K562 (cell line): ENCODE results near the gene ZC3H10. TPM values are rescaled to one million over a fixed set of nuclear protein-coding genes. Genes with fewer than 3 reads are reported as not detected.
A peak's percentile ranks its signal among the peaks of the same experiment; 100 is the strongest.

Experiments
- BHLHE40 ChIP-seq: IDR thresholded peaks from 2 replicates; pipeline ENCODE4 v1.6.1; 2011; ENCODE audit warnings: low read length, improper control_type of control experiment
- CC2D1A ChIP-seq: fragments of 450-650 bp; IDR thresholded peaks from 2 replicates; pipeline ENCODE4 v1.6.1; 2017; ENCODE audit warnings: mild to moderate bottlenecking
- CCNT2 ChIP-seq: IDR thresholded peaks from 2 replicates; pipeline ENCODE4 v1.6.1; 2011; ENCODE audit warnings: borderline replicate concordance, low read depth, mild to moderate bottlenecking, moderate library complexity, mixed read lengths, low read length; ENCODE audit not compliant: insufficient read length; ENCODE audit errors: extremely low read depth
- ELF4 ChIP-seq: fragments of 450-650 bp; formaldehyde crosslinking; IDR thresholded peaks from 2 replicates; pipeline ENCODE4 v1.4.0; 2022; ENCODE audit warnings: missing genetic modification characterization
- ETV6 ChIP-seq, 3 experiments: fragments of 150-350 bp in 1 of 3; sonication (generic) in 1 of 3; formaldehyde crosslinking in 1 of 3; IDR thresholded peaks; 2 replicates each; pipeline versions ENCODE4 v1.6.1 to v1.8.0; 2014 to 2022; ENCODE audit warnings: borderline replicate concordance in 2 of 3, low read depth in 2 of 3, antibody characterized with exemption in 1 of 3, low read length in 1 of 3, mild to moderate bottlenecking in 1 of 3, missing genetic modification reagents in 1 of 3
- HBP1 ChIP-seq: fragments of 450-650 bp; formaldehyde crosslinking; IDR thresholded peaks from 2 replicates; pipeline ENCODE4 v1.4.0; 2022; ENCODE audit warnings: missing genetic modification characterization
- KDM5B ChIP-seq: fragments of 200-600 bp; sonication (generic); IDR thresholded peaks from 2 replicates; pipeline ENCODE4 v1.6.1; 2012; ENCODE audit warnings: low read depth, mild to moderate bottlenecking, moderate library complexity, low read length, control low read depth, inconsistent platforms; ENCODE audit not compliant: insufficient replicate concordance
- POLR2H ChIP-seq: IDR thresholded peaks from 2 replicates; pipeline ENCODE4 v1.6.1; 2016; ENCODE audit warnings: missing genetic modification characterization, low read depth, mild to moderate bottlenecking, control low read depth, missing compliant biosample characterization, moderate library complexity
- RBFOX2 ChIP-seq: fragments of 200-400 bp; formaldehyde crosslinking; IDR thresholded peaks from 2 replicates; pipeline ENCODE4 v1.6.1; 2017; ENCODE audit warnings: low read depth, mild to moderate bottlenecking, low read length, moderate library complexity
- SP1 ChIP-seq: sonication (generic); formaldehyde crosslinking; IDR thresholded peaks from 2 replicates; pipeline ENCODE4 v1.8.1; 2022; ENCODE audit warnings: mild to moderate bottlenecking, missing genetic modification reagents
- ZBTB43 ChIP-seq: sonication (generic); formaldehyde crosslinking; IDR thresholded peaks from 2 replicates; pipeline ENCODE4 v1.8.0; 2023; ENCODE audit warnings: mild to moderate bottlenecking, missing genetic modification reagents
- ZNF518B ChIP-seq: fragments of 250-450 bp; sonication (Bioruptor Pico); IDR thresholded peaks from 2 replicates; pipeline ENCODE4 v1.5.0; 2021; ENCODE audit warnings: mild to moderate bottlenecking, moderate library complexity
- polyA plus RNA-seq, 8 experiments: library from polyadenylated mRNA; depleted of rRNA in 4 of 8; stranded (reverse) in 5 of 8; unstranded in 3 of 8; fragments of >200 nt; fragmentation: Nextera tagmentation in 2 of 8; fragmentation: Illumina TruSeq in 1 of 8; extraction: Ambion mirVana in 2 of 8; extraction: Trizol in 1 of 8; gene quantifications; 2 replicates each; pipeline versions ENCODE4 v1.2.1 to v1.2.3, GENCODE V29; 2011 to 2014; ENCODE audit warnings: inconsistent platforms in 1 of 8, missing spikeins in 1 of 8
- total RNA-seq, 7 experiments: library from RNA; depleted of rRNA in 6 of 7; stranded (reverse); fragments of >200 nt in 6 of 7; fragmentation: Illumina TruSeq in 2 of 7; extraction: Trizol in 2 of 7; gene quantifications; 2 replicates each; pipeline versions ENCODE4 v1.2.1 to v1.2.3, GENCODE V29; 2011 to 2021; ENCODE audit warnings: low replicate concordance in 1 of 7
- TF ChIP-seq, protein P1 (sequence below): sonication (generic); formaldehyde crosslinking; IDR thresholded peaks from 2 replicates; pipeline ENCODE4 v1.8.0; 2022; ENCODE audit warnings: mild to moderate bottlenecking, missing genetic modification reagents, borderline replicate concordance
- TF ChIP-seq, protein P2 (sequence below): fragments of 450-650 bp; formaldehyde crosslinking; IDR thresholded peaks from 2 replicates; pipeline ENCODE4 v1.4.0; 2022; ENCODE audit warnings: missing genetic modification characterization

ZC3H10 gene
- total and polyA plus RNA-seq, 9 of the 15 experiments (the other 6 are each of a cell fraction or from before 2014, with no cell fraction given), result 0.31 to 4.1 (median 1.6) TPM

- TF ChIP-seq, protein P1, sequence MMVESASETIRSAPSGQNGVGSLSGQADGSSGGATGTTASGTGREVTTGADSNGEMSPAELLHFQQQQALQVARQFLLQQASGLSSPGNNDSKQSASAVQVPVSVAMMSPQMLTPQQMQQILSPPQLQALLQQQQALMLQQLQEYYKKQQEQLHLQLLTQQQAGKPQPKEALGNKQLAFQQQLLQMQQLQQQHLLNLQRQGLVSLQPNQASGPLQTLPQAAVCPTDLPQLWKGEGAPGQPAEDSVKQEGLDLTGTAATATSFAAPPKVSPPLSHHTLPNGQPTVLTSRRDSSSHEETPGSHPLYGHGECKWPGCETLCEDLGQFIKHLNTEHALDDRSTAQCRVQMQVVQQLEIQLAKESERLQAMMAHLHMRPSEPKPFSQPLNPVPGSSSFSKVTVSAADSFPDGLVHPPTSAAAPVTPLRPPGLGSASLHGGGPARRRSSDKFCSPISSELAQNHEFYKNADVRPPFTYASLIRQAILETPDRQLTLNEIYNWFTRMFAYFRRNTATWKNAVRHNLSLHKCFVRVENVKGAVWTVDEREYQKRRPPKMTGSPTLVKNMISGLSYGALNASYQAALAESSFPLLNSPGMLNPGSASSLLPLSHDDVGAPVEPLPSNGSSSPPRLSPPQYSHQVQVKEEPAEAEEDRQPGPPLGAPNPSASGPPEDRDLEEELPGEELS, result no peak
- TF ChIP-seq ETV6 (IDR thresholded peaks at IDR 0.05; ENCODE audit: borderline replicate concordance in 1 of 2, low read depth in 2 of 2, low read length in 1 of 2), result no peak
- TF ChIP-seq ETV6 (CRISPR knock-in tag; IDR thresholded peaks at IDR 0.05; ENCODE audit: borderline replicate concordance), result no peak
- TF ChIP-seq KDM5B, result peak; percentile 20
- TF ChIP-seq CC2D1A, result no peak
- 0 out of 2 replicates have a peak, but pooled peaks have one; percentile 5 for TF ChIP-seq ELF4 (CRISPR knock-in tag)
- TF ChIP-seq ZNF518B (CRISPR knock-in tag), result no peak
- no peak for TF ChIP-seq ZBTB43 (CRISPR knock-in tag)
- TF ChIP-seq HBP1 (CRISPR knock-in tag), result 0 out of 2 replicates have a peak, but pooled peaks have one; percentile 5
- TF ChIP-seq RBFOX2, result peak; percentile 59
- TF ChIP-seq CCNT2, result peak; percentile 12
- TF ChIP-seq POLR2H (tag), result no peak
- TF ChIP-seq, protein P2, sequence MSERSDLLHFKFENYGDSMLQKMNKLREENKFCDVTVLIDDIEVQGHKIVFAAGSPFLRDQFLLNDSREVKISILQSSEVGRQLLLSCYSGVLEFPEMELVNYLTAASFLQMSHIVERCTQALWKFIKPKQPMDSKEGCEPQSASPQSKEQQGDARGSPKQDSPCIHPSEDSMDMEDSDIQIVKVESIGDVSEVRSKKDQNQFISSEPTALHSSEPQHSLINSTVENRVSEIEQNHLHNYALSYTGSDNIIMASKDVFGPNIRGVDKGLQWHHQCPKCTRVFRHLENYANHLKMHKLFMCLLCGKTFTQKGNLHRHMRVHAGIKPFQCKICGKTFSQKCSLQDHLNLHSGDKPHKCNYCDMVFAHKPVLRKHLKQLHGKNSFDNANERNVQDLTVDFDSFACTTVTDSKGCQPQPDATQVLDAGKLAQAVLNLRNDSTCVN (CRISPR knock-in tag), result peak; percentile 41; the same call in 1 of the 2 replicates
- peak; percentile 32 for TF ChIP-seq SP1
- no peak for TF ChIP-seq BHLHE40
Observed at GRCh38 chr12:56163533-56164344, 45.7 kb downstream of the ZC3H10 start (continued).
